Muscle of back (tissue), 13 donors: ENCODE results near the gene LRP1B. TPM values are rescaled to one million over a fixed set of nuclear protein-coding genes. Genes with fewer than 3 reads are reported as not detected.
A peak's percentile ranks its signal among the peaks of the same experiment; 100 is the strongest.

Source experiments
- DNase-seq, 3 donors: peaks; one replicate each; pipeline versions ENCODE4 v3.0.0 to v3.0.0-alpha.2; 2013
- long read RNA-seq, 9 donors: transcript quantifications; one replicate each; lab custom pipeline, GENCODE V29; 2026
- polyA plus RNA-seq, 10 donors: library from polyadenylated mRNA; unstranded; fragments of 120-200 nt; gene quantifications; one replicate each; pipeline ENCODE4 v1.2.1, GENCODE V29; 2013; ENCODE audit not compliant: insufficient read length in 10 of 10

Gene LRP1B
- polyA plus RNA-seq = 1 to 10 TPM in 9 of 10 donors, under 1 TPM in 1; 0.94 to 2.8 (median 1.9) TPM
- long read RNA-seq, donor 1 = 0 reads
- long read RNA-seq, donor 2 = 0 reads
- long read RNA-seq, donor 3 = 0 reads
- long read RNA-seq, donor 4 = 0 reads
- long read RNA-seq, donor 5 = 0 reads
- long read RNA-seq, donor 6 = 0 reads
- long read RNA-seq, donor 7 = 0 reads
- long read RNA-seq, donor 8 = 0 reads
- long read RNA-seq, donor 9 = 0 reads

GRCh38 chr2:142131010-142131669 lies at the start of gene LRP1B:
TSS of gene LRP1B (minus strand) at chr2:142131016. CDS start at chr2:142130729, 287 bp downstream.
- peak; percentile 35 to 81 (median 44) for DNase-seq

DNA sequence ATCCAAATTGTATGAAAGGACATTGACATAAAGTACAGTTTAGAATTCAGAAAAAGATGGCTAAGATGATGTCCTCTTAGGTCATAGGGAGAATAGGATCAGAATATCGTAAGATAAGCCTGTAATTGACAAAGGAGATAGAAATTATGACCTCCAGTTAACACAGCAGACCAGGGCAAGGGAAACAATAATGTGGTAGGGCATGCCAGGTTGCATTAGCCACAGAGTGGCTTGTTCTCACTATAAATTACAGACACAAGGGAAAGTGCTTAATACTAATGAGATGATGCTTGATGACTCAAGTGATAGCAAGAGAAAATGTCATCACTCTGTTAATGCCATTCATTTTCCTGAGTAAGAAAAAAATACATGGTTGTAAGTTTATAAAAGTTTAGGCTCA lies 48.9 kb upstream of the LRP1B start:
- DNase-seq = no peak

DNA sequence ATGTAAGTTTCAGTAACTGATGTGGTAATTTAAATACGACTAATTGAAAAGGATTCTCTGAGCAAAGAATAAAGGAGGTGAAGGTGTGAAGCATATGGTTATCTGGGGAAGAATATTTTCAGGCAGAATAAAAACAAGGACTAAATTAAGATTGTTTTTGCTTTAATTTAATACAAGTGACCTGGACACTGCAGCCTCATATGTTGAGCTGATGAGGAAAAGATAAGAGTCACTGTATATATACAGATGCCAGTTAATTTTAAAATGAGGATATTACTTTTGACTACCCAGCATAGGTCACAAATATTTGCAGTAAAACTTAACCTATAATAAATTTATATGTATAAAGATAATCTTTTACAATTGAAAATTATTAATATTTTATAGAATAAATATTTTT lies 47.8 kb upstream of the LRP1B start:
- no peak for DNase-seq

DNA sequence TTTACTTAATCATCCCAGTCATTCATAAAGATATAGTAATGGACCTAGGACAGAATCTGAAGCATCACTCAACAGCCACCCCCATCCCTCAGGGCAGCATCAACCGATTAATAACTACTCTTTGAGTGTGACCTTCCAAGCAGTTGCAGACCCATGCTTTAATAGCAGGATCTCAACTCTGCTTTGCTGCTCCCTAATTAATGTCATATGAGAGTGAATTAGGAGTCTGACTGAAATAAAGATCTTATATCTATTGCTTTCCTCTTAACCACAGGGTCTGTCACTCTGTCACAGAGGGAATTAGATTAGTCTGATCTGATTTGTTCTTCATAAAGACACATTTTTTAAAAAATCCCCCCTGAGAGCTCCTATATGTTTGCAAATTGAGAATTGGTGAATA lies 46.1 kb upstream of the LRP1B start:
- DNase-seq = no peak

DNA sequence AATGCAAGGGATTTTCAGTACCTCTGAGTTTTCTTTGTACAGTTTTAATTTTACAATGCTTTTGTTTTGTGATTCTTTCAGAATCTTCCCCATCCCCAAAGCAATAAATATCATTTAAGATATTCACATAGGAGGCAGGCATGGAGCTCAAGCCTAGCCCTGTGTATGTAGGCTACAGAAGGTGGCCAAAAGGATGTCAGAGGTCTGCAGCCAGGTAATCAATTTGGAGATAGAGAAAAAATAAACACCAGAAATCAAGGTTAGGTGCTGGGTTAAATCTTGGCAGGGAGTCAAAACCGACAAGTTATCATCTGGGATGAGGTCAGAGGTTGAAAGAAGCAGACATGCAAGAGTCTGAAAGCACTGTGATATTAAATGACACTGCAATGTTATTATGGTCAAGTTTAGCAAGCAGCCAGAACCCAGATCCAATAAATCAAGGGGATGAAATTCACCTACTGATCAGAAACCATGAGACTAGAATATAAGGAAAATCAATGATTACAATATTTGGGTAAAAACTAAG lies 45.1 kb upstream of the LRP1B start:
- no peak for DNase-seq

- no peak for DNase-seq
Measured at GRCh38 chr2:142174176-142174575, 43.4 kb upstream of the LRP1B start.

DNA sequence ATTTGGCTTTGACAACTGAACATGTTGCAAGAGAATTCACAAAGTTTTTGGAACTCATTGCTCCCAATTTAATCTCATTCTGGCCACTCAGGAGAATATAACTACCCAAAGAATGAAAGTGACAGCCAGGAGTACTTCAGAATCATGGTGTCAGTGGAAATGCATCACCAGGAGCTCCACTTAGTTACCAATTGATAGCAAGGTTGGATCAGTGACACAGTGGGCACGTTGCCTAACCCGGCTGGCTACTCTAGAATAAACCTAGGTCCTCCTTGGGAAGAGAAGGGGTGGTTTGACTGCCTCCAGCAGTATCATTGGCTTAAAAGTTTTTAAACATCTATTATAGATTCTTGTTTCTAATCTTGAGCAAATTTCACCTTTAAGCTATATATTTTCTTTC lies 40.0 kb upstream of the LRP1B start:
- no peak for DNase-seq

GRCh38 chr2:142165790-142166189 lies 35.0 kb upstream of the LRP1B start:
- DNase-seq = no peak

DNA sequence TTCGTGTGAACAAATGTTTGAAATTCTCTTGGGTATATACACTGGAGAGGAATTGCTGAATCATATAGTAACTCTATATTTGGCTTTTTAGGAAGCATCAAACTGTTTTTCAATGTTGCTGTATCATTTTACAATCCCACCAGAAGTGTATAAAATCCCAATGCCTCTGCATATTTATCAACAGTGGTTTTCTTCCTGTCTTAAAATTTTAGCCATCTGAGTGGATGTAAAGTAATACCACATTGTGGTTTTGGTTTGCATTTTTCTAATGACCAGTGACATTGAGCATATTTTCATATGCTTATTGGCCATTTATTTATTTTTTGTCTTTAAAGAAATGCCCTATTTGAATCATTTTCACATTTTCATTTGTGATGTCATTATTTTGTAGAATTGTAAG lies 22.8 kb upstream of the LRP1B start:
- DNase-seq = no peak

DNA sequence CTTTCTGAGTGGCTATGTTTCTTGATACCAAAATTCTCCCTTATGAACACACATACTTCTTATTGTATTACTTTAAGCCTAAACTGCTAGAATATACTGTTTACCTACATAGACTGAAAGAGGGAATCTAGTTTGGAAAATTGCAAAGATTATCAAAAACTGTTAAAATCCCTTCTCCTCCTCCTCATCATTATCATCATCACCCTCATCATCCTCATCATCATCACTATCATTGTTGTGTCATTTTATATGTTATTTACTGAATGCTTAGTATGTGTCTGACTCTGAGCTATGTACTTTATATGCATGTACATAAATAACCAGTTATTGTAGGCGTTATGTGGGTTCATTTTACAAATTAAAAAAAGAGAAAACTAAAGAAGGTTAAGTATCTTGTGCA lies 19.6 kb upstream of the LRP1B start:
- no peak for DNase-seq

DNA sequence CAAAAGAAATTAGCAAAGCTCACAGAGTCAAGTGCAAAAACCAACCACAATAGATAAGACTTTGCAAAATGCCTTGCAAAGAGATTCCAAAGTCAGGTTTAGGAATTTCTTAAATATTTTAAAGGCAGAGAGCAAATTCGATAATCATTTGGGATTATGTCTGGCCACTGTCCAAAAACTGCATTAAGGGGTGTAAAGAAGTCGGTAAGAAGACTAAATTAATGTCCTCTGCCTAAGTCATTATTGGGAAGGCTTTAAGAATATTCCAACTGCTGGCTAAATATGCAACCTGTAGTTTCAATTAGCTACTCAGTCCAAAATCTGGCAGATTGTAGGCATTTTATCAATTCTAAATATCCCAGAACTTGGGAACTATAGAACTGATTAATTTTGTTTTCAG lies 13.7 kb upstream of the LRP1B start:
- no peak for DNase-seq

DNA sequence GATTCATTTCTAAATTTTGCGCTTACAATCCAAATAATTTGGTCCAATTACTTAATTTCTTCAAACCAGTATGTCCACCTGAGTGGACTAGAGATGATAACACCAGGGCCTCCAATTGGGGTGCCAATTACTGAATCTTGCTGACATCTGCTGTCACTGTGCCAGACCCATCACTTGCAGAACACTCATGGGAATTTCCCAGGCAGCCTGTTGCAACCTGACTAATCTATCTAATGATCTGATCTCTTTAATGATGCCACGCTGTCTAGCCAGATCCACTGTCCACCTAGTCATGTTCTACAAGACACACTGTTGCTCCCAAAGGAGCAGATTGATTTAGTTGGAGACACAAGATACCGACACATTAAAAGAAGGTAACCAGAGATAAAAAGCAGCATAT lies 11.8 kb upstream of the LRP1B start:
- DNase-seq = no peak

DNA sequence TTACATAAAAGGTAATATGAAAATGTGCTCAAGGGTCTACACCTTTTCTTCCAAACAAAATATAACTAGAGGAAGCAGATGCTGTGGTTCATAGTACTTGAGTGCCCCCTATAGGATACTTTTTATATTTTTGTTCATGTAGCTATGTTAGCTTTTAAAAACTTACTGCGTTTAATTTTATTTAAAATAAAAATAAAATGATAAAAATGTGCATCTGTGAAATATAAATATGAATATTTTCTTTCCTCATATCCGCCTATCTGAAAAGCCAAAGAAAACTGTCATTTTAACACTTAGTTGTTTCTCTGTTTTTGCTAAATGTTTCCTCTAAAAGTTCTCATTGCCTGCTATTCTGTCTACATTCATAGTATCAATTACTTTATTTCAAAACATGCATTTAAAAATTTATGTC lies 9.6 kb upstream of the LRP1B start:
- peak; percentile 21 to 42 (median 25) for DNase-seq

DNA sequence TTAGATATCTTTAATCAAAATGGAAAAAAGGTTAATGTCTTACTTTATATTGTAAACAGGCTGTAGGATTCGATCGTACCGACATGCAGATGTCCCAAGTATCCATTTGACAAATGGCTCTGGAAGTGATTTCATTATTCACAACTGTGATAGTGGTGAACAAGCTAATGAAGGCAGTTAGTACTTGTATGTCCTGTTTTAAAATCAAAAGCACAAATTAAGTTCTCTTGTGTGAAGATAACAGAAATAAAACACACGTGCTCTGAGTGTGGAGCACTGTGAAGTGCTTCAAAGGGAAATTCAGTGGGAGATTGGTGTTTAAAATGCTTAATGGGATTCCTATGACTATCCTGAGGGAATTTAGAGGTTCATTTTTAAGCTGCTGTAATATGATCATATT lies 8.6 kb upstream of the LRP1B start:
- no peak for DNase-seq

GRCh38 chr2:142136571-142136970 lies 5.8 kb upstream of the LRP1B start:
- DNase-seq = no peak

DNA sequence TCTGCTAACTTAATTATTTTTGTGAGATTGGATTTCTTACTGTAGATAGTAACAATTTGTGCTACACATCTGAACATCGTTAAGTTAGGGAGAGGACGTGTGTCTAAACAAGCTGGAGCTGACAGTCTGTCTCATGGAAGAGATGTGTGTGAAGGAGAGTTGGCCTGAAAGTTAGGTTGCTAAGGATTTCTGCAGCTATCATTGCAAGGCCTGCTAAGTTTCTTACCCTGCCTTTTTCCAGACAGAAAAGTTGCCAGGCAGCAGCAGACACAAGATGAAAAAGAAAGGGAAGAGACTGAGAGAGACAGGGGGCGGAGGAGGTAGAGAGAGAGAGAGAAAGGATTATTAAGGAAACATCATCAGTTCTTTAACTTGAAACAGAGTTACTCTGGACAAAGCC lies 4.1 kb upstream of the LRP1B start:
- DNase-seq = peak in 1 of 3 donors; percentile 13

DNA sequence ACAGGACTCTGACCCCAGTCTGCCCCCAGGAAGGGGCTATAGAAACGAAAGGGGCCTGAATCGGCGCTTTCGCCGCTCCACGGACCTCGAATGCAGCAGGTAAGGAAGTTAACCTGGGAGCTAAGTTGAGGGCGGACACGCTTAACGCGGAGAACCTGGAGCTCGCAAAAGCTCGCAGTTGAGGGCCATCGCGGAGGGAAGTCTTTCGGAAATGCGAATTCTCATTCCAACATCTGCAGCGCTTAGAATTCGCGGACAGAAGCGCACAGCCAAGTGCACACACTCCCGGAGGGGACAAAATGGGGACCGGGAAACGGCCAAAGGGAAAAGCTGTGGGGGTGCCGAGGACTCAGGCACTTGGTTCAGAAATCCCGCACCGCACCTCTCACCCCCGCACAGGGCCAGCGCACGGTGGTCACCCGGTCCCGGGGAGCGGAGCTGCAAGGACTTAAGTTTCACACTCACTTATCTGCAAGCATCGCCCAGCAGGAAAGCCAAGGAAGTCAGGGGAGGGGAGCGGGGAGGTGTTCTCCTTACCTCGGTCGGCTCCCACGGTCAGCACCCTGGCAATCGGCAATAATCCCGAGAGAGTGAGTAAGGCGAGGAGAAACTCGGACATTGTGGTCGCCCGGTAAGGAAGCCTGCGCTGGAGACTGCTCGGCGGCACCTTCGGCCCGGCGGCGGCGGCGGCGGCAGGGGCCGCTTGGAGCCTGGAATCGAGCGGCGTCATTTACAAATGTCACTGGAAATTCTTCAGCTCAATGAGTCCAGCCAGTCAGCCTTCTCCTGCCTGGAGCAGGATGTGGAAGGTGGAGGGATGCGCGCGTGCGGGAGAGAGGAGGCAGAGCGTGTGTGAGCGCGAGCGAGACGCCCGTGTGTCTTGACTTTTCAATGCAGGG lies 456 bp downstream of the LRP1B start:
- DNase-seq = peak; percentile 61 to 90 (median 81)

- no peak for DNase-seq
Measured at GRCh38 chr2:142128105-142128504, 2.7 kb downstream of the LRP1B start.

DNA sequence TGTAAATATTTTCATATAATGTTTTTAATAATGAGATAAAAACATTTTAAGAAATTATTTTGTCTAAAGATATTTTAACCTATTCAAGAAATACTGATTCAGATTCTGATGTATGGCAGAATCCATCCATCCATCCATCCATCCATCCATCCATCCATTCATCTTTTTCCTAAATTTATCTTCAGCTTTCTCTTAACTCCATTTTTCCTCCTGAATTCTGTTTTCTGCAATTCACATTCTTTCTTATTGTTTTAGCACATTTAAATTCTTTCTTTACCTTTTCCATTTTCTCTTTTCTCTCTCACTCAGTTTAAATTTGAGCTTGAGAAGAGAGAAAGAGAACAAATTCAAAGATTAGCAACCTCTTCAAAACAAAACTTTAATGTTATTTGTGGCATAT lies 3.6 kb downstream of the LRP1B start:
- DNase-seq = no peak

DNA sequence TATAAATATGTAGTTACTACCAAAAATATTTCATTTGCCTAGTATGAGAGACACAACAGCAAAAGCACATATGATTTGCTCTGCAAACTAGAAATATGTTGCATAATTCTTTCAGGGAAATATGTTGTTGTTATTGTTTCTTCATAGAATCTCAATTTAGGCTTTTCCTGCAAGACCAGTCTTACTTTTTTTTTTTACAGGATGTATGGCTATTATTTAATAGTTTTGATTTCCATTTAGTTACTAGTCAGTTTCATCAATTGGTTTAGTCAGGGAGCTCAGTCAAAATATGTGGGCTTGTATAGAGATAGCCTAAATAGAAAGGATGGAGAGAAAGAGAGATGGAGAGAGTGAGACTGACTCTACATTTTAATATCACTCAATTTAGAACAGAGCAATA lies 6.1 kb downstream of the LRP1B start:
- no peak for DNase-seq

DNA sequence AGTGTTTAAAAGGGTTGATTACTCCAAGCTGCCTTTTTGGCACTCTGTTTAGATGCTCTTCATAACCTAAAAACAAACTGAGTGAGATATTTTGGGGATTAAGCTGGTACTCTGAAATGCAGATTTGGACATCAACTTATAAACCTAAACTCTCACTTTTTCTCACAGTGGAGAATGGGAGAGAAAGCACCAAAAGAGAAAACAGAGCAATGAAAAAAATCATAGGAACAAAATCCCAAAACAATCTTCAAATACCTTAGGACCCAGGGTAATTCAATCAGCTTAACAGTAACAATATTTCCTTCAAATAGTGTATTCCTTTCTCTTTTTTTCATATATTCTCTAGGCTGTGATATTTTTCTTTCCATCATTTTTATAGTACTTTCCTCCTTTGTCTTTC lies 11.5 kb downstream of the LRP1B start:
- DNase-seq = no peak

GRCh38 chr2:142112757-142113221 lies 18.0 kb downstream of the LRP1B start:
- peak in 1 of 3 donors; percentile 57 for DNase-seq
